Measurements from ENCODE around the gene ATN1. TPM values are rescaled to one million over a fixed set of nuclear protein-coding genes. Genes with fewer than 3 reads are reported as not detected.

Gene ATN1
- total and polyA plus RNA-seq, 9 of the 15 experiments (the other 6 are each of a cell fraction or from before 2014, with no cell fraction given): 0.15 to 49.8 (median 2.7) TPM

DNA sequence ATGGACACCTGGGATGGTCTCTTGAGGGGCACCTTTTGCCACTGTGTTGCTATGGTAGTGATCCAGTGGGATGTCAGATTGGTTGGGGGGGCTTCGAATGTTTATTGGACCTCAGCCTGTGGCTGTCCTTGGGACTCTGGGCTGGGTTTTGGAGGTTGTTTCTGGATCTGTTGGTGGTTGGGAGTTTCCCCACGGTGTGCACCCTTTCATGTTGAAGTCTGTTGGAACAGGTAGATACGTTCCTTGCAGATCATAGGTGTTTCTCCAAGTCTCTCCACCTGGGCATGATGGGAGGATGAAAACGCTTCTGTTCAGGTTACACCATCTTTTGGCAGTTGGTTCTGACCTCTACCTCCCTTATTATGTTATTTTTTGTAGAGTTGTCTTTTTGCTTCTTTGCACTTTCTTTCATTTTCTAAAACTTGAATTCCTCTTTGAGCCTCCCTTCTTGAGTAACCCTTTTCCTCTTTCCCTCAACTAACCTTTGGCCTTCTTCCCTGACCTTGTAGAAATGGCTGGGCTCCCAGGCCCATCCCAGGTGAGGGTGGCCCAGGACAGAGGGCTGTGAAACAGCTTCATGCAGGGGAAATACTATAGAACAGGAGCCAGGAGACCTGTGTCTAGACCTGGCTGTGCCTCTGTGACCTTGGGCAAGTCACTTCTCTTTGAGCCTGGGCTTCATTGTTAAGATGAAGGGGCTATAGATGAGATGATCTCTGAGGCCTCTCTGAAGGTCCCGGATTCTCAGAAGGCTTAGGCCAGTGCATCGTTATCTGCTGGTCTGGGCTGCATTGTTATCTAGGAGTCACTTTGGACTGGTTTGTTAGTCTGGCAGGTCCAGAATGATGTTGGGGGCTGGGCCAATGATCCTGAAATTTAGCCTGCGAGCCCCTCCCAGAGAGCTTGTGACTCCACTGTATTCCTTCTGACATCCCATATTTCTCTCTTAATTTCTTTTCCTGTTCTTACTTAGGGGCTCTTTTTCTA is 2.0 kb downstream of the ATN1 start (continued):
- TF ChIP-seq MBD2 (IDR thresholded peaks at IDR 0.05; ENCODE audit: borderline replicate concordance, low read depth): no peak
- TF ChIP-seq TAL1 (IDR thresholded peaks at IDR 0.05): peak; percentile 33; the same call in 1 of the 2 replicates
- TF ChIP-seq KLF16 (IDR thresholded peaks at IDR 0.05): no peak
- TF ChIP-seq CCNT2 (IDR thresholded peaks at IDR 0.05; ENCODE audit: borderline replicate concordance, extremely low read depth, insufficient read length, low read depth, low read length): peak; percentile 33
- TF ChIP-seq KAT2B (IDR thresholded peaks at IDR 0.05; ENCODE audit: low read depth, low read length): no peak
- no peak for TF ChIP-seq MCM5 (IDR thresholded peaks at IDR 0.05; ENCODE audit: low read depth)
- TF ChIP-seq ZNF77 (CRISPR knock-in tag; IDR thresholded peaks at IDR 0.05): no peak
- peak; percentile 66 for TF ChIP-seq NCOR1 (IDR thresholded peaks at IDR 0.05)
- peak; percentile 59 for TF ChIP-seq STAT5A (IDR thresholded peaks at IDR 0.05; ENCODE audit: borderline replicate concordance, low read length)
- no peak for TF ChIP-seq SMAD1 (IDR thresholded peaks at IDR 0.05; ENCODE audit: low read depth, low read length, partially characterized antibody)
- no peak for TF ChIP-seq WHSC1 (IDR thresholded peaks at IDR 0.05; ENCODE audit: low read length)
- TF ChIP-seq, protein P1, sequence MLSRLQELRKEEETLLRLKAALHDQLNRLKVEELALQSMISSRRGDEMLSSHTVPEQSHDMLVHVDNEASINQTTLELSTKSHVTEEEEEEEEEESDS (CRISPR knock-in tag; IDR thresholded peaks at IDR 0.05): no peak
- TF ChIP-seq SMAD3 (CRISPR knock-in tag; conservative IDR thresholded peaks at IDR 0.05): no peak
- TF ChIP-seq ZNF431 (CRISPR knock-in tag; IDR thresholded peaks at IDR 0.05): no peak
- TF ChIP-seq CREB1 (IDR thresholded peaks at IDR 0.05): no peak
- no peak for TF ChIP-seq CREB1 (CRISPR knock-in tag; IDR thresholded peaks at IDR 0.05)
- no peak for TF ChIP-seq NR2C1 (IDR thresholded peaks at IDR 0.05)
- 0 out of 2 replicates have a peak, but pooled peaks have one; percentile 23 for TF ChIP-seq NR2C1 (tag; IDR thresholded peaks at IDR 0.05)
- TF ChIP-seq JUNB (CRISPR knock-in tag; conservative IDR thresholded peaks at IDR 0.05): no peak
- TF ChIP-seq CTBP1 (IDR thresholded peaks at IDR 0.05; ENCODE audit: borderline replicate concordance): peak; percentile 83; the same call in 1 of the 2 replicates
- peak; percentile 72; the same call in 1 of the 2 replicates for TF ChIP-seq ARID1B (IDR thresholded peaks at IDR 0.05)
- no peak for TF ChIP-seq ZNF551 (CRISPR knock-in tag; IDR thresholded peaks at IDR 0.05)
- TF ChIP-seq LARP7 (IDR thresholded peaks at IDR 0.05): no peak
- TF ChIP-seq ZNF165 (CRISPR knock-in tag; IDR thresholded peaks at IDR 0.05; ENCODE audit: borderline replicate concordance): no peak
- no peak for TF ChIP-seq ZZZ3 (IDR thresholded peaks at IDR 0.05)
- TF ChIP-seq MCM2 (IDR thresholded peaks at IDR 0.05; ENCODE audit: low read depth): no peak
- no peak for TF ChIP-seq SLC30A9 (CRISPR knock-in tag; IDR thresholded peaks at IDR 0.05)
- TF ChIP-seq MCM7 (IDR thresholded peaks at IDR 0.05): no peak
- no peak for TF ChIP-seq YBX1 (IDR thresholded peaks at IDR 0.05)
- no peak for TF ChIP-seq RBFOX2 (IDR thresholded peaks at IDR 0.05; ENCODE audit: low read depth, low read length)
- TF ChIP-seq FOXA1 (IDR thresholded peaks at IDR 0.05; ENCODE audit: borderline replicate concordance): no peak
- TF ChIP-seq GTF2A2 (tag; IDR thresholded peaks at IDR 0.05): no peak
- no peak for TF ChIP-seq ZNF12 (CRISPR knock-in tag; IDR thresholded peaks at IDR 0.05)
- TF ChIP-seq CBFA2T2 (conservative IDR thresholded peaks at IDR 0.05): peak; percentile 23
- TF ChIP-seq RCOR1 (IDR thresholded peaks at IDR 0.05; ENCODE audit: borderline replicate concordance in 1 of 2, low read depth in 2 of 2, low read length in 2 of 2): peak in 1 of 2 experiments; percentile 80; a peak in 1 of 4 replicates
- TF ChIP-seq ZNF121 (CRISPR knock-in tag; conservative IDR thresholded peaks at IDR 0.05): no peak

Measured in K562 (cell line).